Measurements from ENCODE around the gene TRMT11. TPM values are rescaled to one million over a fixed set of nuclear protein-coding genes. Genes with fewer than 3 reads are reported as not detected.

Gene TRMT11
- polyA plus RNA-seq, 3 donors, result 2.1 to 3.3 (median 2.1) TPM

- Histone ChIP-seq H3K27me3 (ENCODE audit: control insufficient read depth in 2 of 2, insufficient read depth in 2 of 2, low read length in 2 of 2) (no peaks in the 10 kb centered on the region), H3K9ac (ENCODE audit: insufficient read depth, low read length, poor library complexity, severe bottlenecking) (no peak overlapping the region), H3K4me3 (replicated peaks in 1 of 3; ENCODE audit: low read depth in 2 of 3, low read length in 3 of 3) (no peak overlapping the region), H3K27ac (ENCODE audit: low read depth in 1 of 2, low read length in 2 of 2) (no peak overlapping the region), H3K79me2 (ENCODE audit: insufficient read depth, low read length) (peaks cover 3% of the 10 kb centered on the region), H3K4me1 (ENCODE audit: control insufficient read depth in 1 of 2, insufficient read depth in 2 of 2, low read length in 2 of 2) (peaks cover 8 to 10% of the 10 kb centered on the region in 2 donors), H4K20me1 (ENCODE audit: insufficient read depth, low read length) (no peaks in the 10 kb centered on the region), H2AFZ (ENCODE audit: insufficient read depth, low read depth, low read length, poor library complexity, severe bottlenecking) (no peak overlapping the region), H3K9me3 (replicated peaks in 1 of 2; ENCODE audit: control insufficient read depth in 1 of 2, insufficient read depth in 1 of 2, low read length in 2 of 2) (no peaks in the 10 kb centered on the region), H3K4me2 (replicated peaks; ENCODE audit: extremely low read depth, low read length, poor library complexity, severe bottlenecking) (no peak overlapping the region), H3K36me3 (replicated peaks in 1 of 2; ENCODE audit: control insufficient read depth in 1 of 2, insufficient read depth in 2 of 2, low read length in 2 of 2) (peaks cover 24 to 49% of the 10 kb centered on the region in 2 donors)
- TF ChIP-seq CTCF (IDR thresholded peaks at IDR 0.05), result no peak
- WGBS (ENCODE audit: insufficient coverage), result 100% methylated on average over 1 of the region's 2 CpGs
- no peak for DNase-seq
- H3K4me1 Mint-ChIP-seq, result peaks cover 3% of the 10 kb centered on the region
- no peak overlapping the region for H3K4me3 Mint-ChIP-seq
- no peaks in the 10 kb centered on the region for H3K27me3 Mint-ChIP-seq (ENCODE audit: low read depth in 3 of 3)
- no peaks in the 10 kb centered on the region for H3K9me3 Mint-ChIP-seq
- no peak overlapping the region for H3K27ac Mint-ChIP-seq
- intact Hi-C loops (cut with micrococcal nuclease), result loop anchor here in 1 of 2 donors (10.0 kb wide), 1 partner anchor 667 kb away; no protein-coding TSS in a partner anchor
- peaks cover 22% of the 10 kb centered on the region in 2 donors for H3K36me3 Mint-ChIP-seq
These were observed 4.7 kb upstream of the TRMT11 start for GRCh38 chr6:125981571-125982185.

- H3K9me3 ChIP-seq (replicated peaks in 1 of 2; ENCODE audit: control insufficient read depth in 1 of 2, insufficient read depth in 1 of 2, low read length in 2 of 2), result no peaks in the 10 kb centered on the region
- no peaks in the 10 kb centered on the region for H3K9me3 Mint-ChIP-seq
- H3K27ac ChIP-seq (ENCODE audit: low read depth in 1 of 2, low read length in 2 of 2), result no peak overlapping the region
- H3K9ac ChIP-seq (ENCODE audit: insufficient read depth, low read length, poor library complexity, severe bottlenecking), result no peak overlapping the region
- peaks cover 15 to 41% of the 10 kb centered on the region in 2 donors for H3K36me3 ChIP-seq (replicated peaks in 1 of 2; ENCODE audit: control insufficient read depth in 1 of 2, insufficient read depth in 2 of 2, low read length in 2 of 2)
- no peaks in the 10 kb centered on the region for H3K27me3 ChIP-seq (ENCODE audit: control insufficient read depth in 2 of 2, insufficient read depth in 2 of 2, low read length in 2 of 2)
- peaks cover 9% of the 10 kb centered on the region for H3K79me2 ChIP-seq (ENCODE audit: insufficient read depth, low read length)
- H3K4me3 Mint-ChIP-seq, result no peak overlapping the region
- H3K4me3 ChIP-seq (replicated peaks in 1 of 3; ENCODE audit: low read depth in 2 of 3, low read length in 3 of 3), result no peak overlapping the region
- DNase-seq, result no peak
- peaks cover 15 to 16% of the 10 kb centered on the region in 2 donors for H3K4me1 ChIP-seq (ENCODE audit: control insufficient read depth in 1 of 2, insufficient read depth in 2 of 2, low read length in 2 of 2)
- TF ChIP-seq CTCF (IDR thresholded peaks at IDR 0.05), result no peak
- peaks cover 3% of the 10 kb centered on the region for H3K4me1 Mint-ChIP-seq
- H2AFZ ChIP-seq (ENCODE audit: insufficient read depth, low read depth, low read length, poor library complexity, severe bottlenecking), result no peak overlapping the region
- H4K20me1 ChIP-seq (ENCODE audit: insufficient read depth, low read length), result no peaks in the 10 kb centered on the region
- peaks cover 13 to 14% of the 10 kb centered on the region in 2 donors for H3K36me3 Mint-ChIP-seq
- H3K4me2 ChIP-seq (replicated peaks; ENCODE audit: extremely low read depth, low read length, poor library complexity, severe bottlenecking), result no peak overlapping the region
- H3K27me3 Mint-ChIP-seq (ENCODE audit: low read depth in 3 of 3), result no peaks in the 10 kb centered on the region
- intact Hi-C loops (cut with micrococcal nuclease), result loop anchor here in 1 of 2 donors (10.0 kb wide), 1 partner anchor 669 kb away; no protein-coding TSS in a partner anchor
- 83% methylated on average over 1 of the region's 4 CpGs for WGBS (ENCODE audit: insufficient coverage)
- no peak overlapping the region for H3K27ac Mint-ChIP-seq
These were observed 2.9 kb upstream of the TRMT11 start for GRCh38 chr6:125983246-125983945.
